Endodermal cell (in vitro differentiated cells): ENCODE results near the gene GINM1. TPM values are rescaled to one million over a fixed set of nuclear protein-coding genes. Genes with fewer than 3 reads are reported as not detected.

Experiments used
- DNase-seq: peaks from one replicate; pipeline ENCODE4 v3.0.0-alpha.2; 2017
- H3K27ac ChIP-seq: 2 replicates; pipeline ENCODE4 v1.5.1; 2013; ENCODE audit warnings: mild to moderate bottlenecking, low read depth, low read length, moderate library complexity
- H3K27me3 ChIP-seq: 2 replicates; pipeline ENCODE4 v1.6.1; 2013; ENCODE audit warnings: mild to moderate bottlenecking, low read length, moderate library complexity; ENCODE audit not compliant: insufficient read depth, control insufficient read depth, poor library complexity, severe bottlenecking
- H3K36me3 ChIP-seq: 2 replicates; pipeline ENCODE4 v1.7.0; 2013; ENCODE audit warnings: mild to moderate bottlenecking, low read length, moderate library complexity; ENCODE audit not compliant: control insufficient read depth, insufficient read depth
- H3K4me1 ChIP-seq: one replicate; pipeline ENCODE4 v1.7.0; 2013; ENCODE audit warnings: low read length; ENCODE audit not compliant: control insufficient read depth, insufficient read depth
- H3K4me3 ChIP-seq: 2 replicates; pipeline ENCODE4 v1.5.1; 2013; ENCODE audit warnings: mild to moderate bottlenecking, low read length, moderate library complexity
- H3K9ac ChIP-seq: 2 replicates; pipeline ENCODE4 v1.6.1; 2013; ENCODE audit warnings: mild to moderate bottlenecking, low read length, moderate library complexity; ENCODE audit not compliant: poor library complexity, severe bottlenecking; ENCODE audit errors: extremely low read depth
- H3K9me3 ChIP-seq: 2 replicates; pipeline ENCODE4 v1.6.1; 2013; ENCODE audit warnings: mild to moderate bottlenecking, low read length, moderate library complexity; ENCODE audit not compliant: control insufficient read depth
- H3K27ac Mint-ChIP-seq: 2 replicates; pipeline ENCODE4 v1.8.0; 2020; ENCODE audit warnings: mixed read lengths
- H3K27me3 Mint-ChIP-seq: 2 replicates; pipeline ENCODE4 v1.8.0; 2021; ENCODE audit warnings: mild to moderate bottlenecking, mixed read lengths; ENCODE audit not compliant: insufficient read depth
- H3K36me3 Mint-ChIP-seq: 2 replicates; pipeline ENCODE4 v1.8.0; 2020; ENCODE audit warnings: low read depth, mixed read lengths
- H3K4me1 Mint-ChIP-seq: 2 replicates; pipeline ENCODE4 v1.8.0; 2020; ENCODE audit warnings: mixed read lengths
- H3K4me3 Mint-ChIP-seq: 2 replicates; pipeline ENCODE4 v1.8.0; 2020; ENCODE audit warnings: mild to moderate bottlenecking, moderate library complexity, mixed read lengths
- H3K9me3 Mint-ChIP-seq: 2 replicates; pipeline ENCODE4 v1.8.0; 2020; ENCODE audit warnings: mild to moderate bottlenecking, mixed read lengths
- WGBS, 2 experiments: methylation state at CpG; one replicate each; pipeline versions ENCODE4 v1.1.5 to v1.1.7; 2013; ENCODE audit warnings: missing lambda C conversion rate in 2 of 2, mixed read lengths in 1 of 2; ENCODE audit not compliant: insufficient coverage in 1 of 2, insufficient read length in 1 of 2; 5-methylcytosine and 5-hydroxymethylcytosine counted together
- total RNA-seq, 2 donors: library from RNA; stranded (reverse); fragmentation: NEBNext Ultra II Directional in 1 of 2; extraction: Animal tissue kit (Norgen Biotek cat#: 25700) in 1 of 2; gene quantifications; 2 replicates in 1 of 2; 3 replicates in 1 of 2; pipeline ENCODE4 v1.2.1, GENCODE V29; 2021
- TF ChIP-seq, protein P1 (sequence below): fragments of 200-600 bp; sonication (generic); conservative IDR thresholded peaks from 2 replicates; pipeline ENCODE4 v1.5.0; 2021; ENCODE audit warnings: antibody characterized with exemption, mild to moderate bottlenecking

GINM1 gene
- total RNA-seq, 2 donors from 2014 or later = 23.0 to 30.5 TPM

DNA sequence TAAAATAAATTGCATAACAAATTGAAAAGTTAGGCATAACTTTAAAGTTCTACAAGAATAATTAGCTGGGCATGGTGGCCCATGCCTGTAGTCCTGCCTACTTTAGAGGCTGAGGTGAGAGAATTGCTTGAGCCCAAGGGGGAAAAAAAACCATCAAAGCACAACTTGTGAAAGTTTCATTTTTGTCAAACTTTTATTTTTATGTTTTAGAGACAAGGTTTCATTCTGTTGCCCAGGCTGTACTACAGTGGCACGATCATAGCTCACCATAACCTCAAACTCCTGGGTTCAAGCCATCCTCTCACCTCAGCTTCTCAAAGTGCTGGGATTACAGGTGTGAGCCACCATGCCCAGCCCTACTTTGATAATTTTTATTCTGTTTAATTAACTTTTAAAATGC is 68.1 kb downstream of the GINM1 start:
- 84 to 100% methylated on average over 1 of the region's 1 CpG for WGBS, 2 experiments
- no peak overlapping the region for H3K9ac ChIP-seq
- no peaks in the 10 kb centered on the region for H3K9me3 ChIP-seq
- H3K27me3 Mint-ChIP-seq = no peaks in the 10 kb centered on the region
- no peak for DNase-seq
- H3K36me3 Mint-ChIP-seq = peaks cover 35% of the 10 kb centered on the region
- H3K36me3 ChIP-seq = peaks cover 37% of the 10 kb centered on the region
- H3K4me3 ChIP-seq = no peak overlapping the region
- no peaks in the 10 kb centered on the region for H3K4me1 ChIP-seq
- H3K27me3 ChIP-seq = no peaks in the 10 kb centered on the region
- no peak overlapping the region for H3K27ac Mint-ChIP-seq
- TF ChIP-seq, protein P1, sequence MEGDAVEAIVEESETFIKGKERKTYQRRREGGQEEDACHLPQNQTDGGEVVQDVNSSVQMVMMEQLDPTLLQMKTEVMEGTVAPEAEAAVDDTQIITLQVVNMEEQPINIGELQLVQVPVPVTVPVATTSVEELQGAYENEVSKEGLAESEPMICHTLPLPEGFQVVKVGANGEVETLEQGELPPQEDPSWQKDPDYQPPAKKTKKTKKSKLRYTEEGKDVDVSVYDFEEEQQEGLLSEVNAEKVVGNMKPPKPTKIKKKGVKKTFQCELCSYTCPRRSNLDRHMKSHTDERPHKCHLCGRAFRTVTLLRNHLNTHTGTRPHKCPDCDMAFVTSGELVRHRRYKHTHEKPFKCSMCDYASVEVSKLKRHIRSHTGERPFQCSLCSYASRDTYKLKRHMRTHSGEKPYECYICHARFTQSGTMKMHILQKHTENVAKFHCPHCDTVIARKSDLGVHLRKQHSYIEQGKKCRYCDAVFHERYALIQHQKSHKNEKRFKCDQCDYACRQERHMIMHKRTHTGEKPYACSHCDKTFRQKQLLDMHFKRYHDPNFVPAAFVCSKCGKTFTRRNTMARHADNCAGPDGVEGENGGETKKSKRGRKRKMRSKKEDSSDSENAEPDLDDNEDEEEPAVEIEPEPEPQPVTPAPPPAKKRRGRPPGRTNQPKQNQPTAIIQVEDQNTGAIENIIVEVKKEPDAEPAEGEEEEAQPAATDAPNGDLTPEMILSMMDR = no peak
- no peak overlapping the region for H3K4me3 Mint-ChIP-seq
- no peak overlapping the region for H3K27ac ChIP-seq
- H3K9me3 Mint-ChIP-seq = no peaks in the 10 kb centered on the region
- H3K4me1 Mint-ChIP-seq = no peaks in the 10 kb centered on the region

DNA sequence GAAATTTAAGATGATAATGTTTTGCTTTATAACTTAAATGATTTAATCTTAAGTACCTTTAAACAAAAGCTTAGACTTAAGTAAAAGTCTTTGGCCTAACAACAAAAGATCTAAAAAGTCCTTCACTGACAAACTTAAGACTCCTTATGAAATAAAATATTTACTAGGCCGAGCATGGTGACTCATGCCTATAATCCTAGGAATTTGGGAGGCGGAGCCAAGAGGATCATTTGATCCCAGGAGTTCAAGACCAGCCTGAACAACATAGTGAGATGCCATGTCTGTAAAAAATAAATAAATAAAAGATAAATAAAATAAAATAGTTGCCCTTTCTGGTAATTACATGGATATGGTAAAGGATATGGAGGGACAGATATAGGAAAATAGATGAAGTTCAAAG is 69.9 kb downstream of the GINM1 start:
- no peak for DNase-seq
- Mint-ChIP-seq H3K4me1 (no peaks in the 10 kb centered on the region), H3K9me3 (no peaks in the 10 kb centered on the region), H3K4me3 (no peak overlapping the region), H3K27me3 (no peaks in the 10 kb centered on the region), H3K27ac (no peak overlapping the region), H3K36me3 (peaks cover 30% of the 10 kb centered on the region)
- H3K27me3 ChIP-seq = no peaks in the 10 kb centered on the region
- no peaks in the 10 kb centered on the region for H3K9me3 ChIP-seq
- peaks cover 29% of the 10 kb centered on the region for H3K36me3 ChIP-seq
- no peaks in the 10 kb centered on the region for H3K4me1 ChIP-seq
- no peak overlapping the region for H3K27ac ChIP-seq
- 91 to 96% methylated on average over 2 of the region's 2 CpGs for WGBS, 2 experiments
- TF ChIP-seq, protein P1 = no peak
- H3K9ac ChIP-seq = no peak overlapping the region
- H3K4me3 ChIP-seq = no peak overlapping the region

Other genes with a start within 250 kb of the GINM1 start
- gene TAB2, start 248.7 kb upstream of the GINM1 start, total RNA-seq = 10 to 100 TPM; 51.1 to 54.8 TPM
- 1 to 10 TPM; 1.3 to 1.9 TPM for gene SUMO4, start 166.1 kb upstream of the GINM1 start, total RNA-seq
- gene ZC3H12D, start 81.4 kb upstream of the GINM1 start, total RNA-seq = under 1 TPM; 0.20 to 0.42 TPM
- gene PPIL4, start 20.3 kb upstream of the GINM1 start, total RNA-seq = 10 to 100 TPM; 35.8 to 41.7 TPM
- gene KATNA1, start 82.3 kb downstream of the GINM1 start, total RNA-seq = 10 to 100 TPM; 17.1 to 28.2 TPM
- gene LATS1, start 151.7 kb downstream of the GINM1 start, total RNA-seq = 10 to 100 TPM; 33.7 to 34.7 TPM
- gene NUP43, start 180.2 kb downstream of the GINM1 start, total RNA-seq = 10 to 100 TPM; 80.9 to 85.1 TPM
- 10 to 100 TPM; 68.5 to 72.6 TPM for gene PCMT1, start 183.4 kb downstream of the GINM1 start, total RNA-seq